ENCODE data around the gene MVD. TPM values are rescaled to one million over a fixed set of nuclear protein-coding genes. Genes with fewer than 3 reads are reported as not detected.

MVD gene
- total RNA-seq, 1 experiment from 2014 or later = 119 TPM

DNA sequence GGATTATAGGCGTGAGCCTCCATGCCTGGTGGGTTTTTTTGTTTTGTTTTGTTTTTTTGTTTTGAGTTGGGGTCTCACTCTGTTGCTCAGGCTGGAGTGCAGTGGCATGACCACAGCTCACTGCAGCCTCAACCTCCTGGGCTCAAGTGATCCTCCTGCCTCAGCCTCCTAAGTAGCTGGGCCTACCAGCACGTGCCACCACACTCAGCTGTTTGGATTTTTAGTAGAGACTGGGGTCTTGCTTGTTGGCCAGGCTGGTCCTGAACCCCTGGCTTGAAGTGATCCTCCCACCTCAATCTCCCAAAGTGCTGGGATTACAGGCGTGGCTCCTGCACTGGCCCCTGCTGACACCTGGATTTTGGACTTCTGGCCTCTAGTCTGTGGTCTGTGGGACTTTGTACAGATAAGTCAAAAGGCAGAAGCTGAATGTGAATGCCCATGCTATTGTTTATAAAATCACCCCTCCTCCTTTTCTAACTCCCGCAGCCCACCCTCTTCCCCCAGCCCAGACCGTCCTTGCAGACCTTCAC lies 17.7 kb upstream of the MVD start:
- no peaks in the 10 kb centered on the region for H3K27me3 ChIP-seq (ENCODE audit: insufficient read depth, low read length)
- no peak for TF ChIP-seq ZNF274 (IDR thresholded peaks at IDR 0.05; ENCODE audit: low read depth, low read length)
- TF ChIP-seq POLR2AphosphoS5 (IDR thresholded peaks at IDR 0.05; ENCODE audit: low read depth, low read length) = no peak
- ChIA-PET RAD21 (ENCODE audit: low non-redundant PET in 1 of 2, low total read pairs in 2 of 2, uncharacterized antibody in 2 of 2, unreplicated experiment in 2 of 2) (no interaction called here), CTCF (interaction anchor here (0.8 to 1.6 kb wide), 3 partner anchors 8 to 24 kb away, joined by 3 to 6 read pairs (median 3); no protein-coding TSS in a partner anchor), POLR2A (no interaction called here)
- no TSS peak for BruUV-seq (replicated peaks)
- H3K4me2 ChIP-seq (ENCODE audit: low read length) = no peak overlapping the region
- no peak overlapping the region for H2AFZ ChIP-seq (ENCODE audit: low read depth, low read length, poor library complexity, severe bottlenecking)
- H3K9me2 ChIP-seq (ENCODE audit: insufficient read depth) = no peaks in the 10 kb centered on the region
- ATAC-seq (no peak), DNase-seq (ENCODE audit: low read depth, low spot score) (no peak)
- H3K4me3 ChIP-seq (replicated peaks in 1 of 2; ENCODE audit: low read depth in 1 of 2, low read length in 2 of 2) = no peak overlapping the region
- no peak overlapping the region for H3K9ac ChIP-seq (ENCODE audit: low read length)
- H3K36me3 ChIP-seq (ENCODE audit: control insufficient read depth in 1 of 2, insufficient read depth in 2 of 2, low read length in 2 of 2) = no peaks in the 10 kb centered on the region
- H3K79me2 ChIP-seq (ENCODE audit: insufficient read depth, low read length) = no peaks in the 10 kb centered on the region
- H4K20me1 ChIP-seq (ENCODE audit: insufficient read depth) = no peaks in the 10 kb centered on the region
- no peak overlapping the region for H3K27ac ChIP-seq (ENCODE audit: low read depth, low read length)
- no peaks in the 10 kb centered on the region for H3K9me3 ChIP-seq (ENCODE audit: control insufficient read depth in 1 of 2, insufficient read depth in 1 of 2, low read depth in 1 of 2, low read length in 2 of 2)
- intact Hi-C loops (cut with micrococcal nuclease) = no loop called here
- H3K4me1 ChIP-seq (ENCODE audit: control insufficient read depth in 1 of 2, insufficient read depth in 2 of 2, low read length in 2 of 2) = peaks cover 8 to 20% of the 10 kb centered on the region in 2 experiments

DNA sequence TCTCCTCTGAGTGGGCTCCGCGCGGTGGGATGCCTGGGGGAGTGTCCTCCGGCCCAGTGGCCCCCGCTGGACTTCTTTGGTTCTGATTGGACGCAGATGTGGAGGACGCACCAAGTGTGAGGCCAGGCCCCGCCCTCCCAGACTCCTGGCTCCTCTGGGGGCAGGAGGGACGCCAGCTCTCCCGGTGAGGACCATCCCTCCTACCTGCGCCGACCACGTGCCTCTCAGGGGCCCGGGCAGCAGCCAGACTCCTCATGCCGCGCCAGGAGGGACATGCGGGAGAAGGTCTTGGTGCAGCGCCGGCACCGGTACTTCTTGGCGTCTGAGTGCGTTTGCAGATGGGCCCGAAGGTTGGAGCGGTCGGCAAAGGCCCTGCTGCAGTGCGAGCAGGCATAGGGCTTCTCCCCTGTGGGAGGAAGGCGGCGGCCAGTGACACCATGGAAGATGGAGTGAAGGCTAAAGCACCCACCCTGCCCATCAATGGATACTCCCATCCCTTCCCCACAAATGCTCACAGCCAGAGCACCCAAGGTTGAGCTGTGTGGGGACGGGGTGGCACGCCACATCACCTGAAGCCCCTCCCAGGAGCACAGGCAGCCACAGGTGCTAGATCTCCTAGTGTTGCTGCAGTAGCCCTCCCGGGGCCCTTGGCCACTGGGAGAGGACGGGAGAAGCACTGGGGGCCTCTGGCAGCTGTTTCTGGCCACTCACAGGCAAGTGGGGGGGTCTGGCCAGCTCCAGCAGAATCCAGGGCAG lies 15.5 kb upstream of the MVD start:
- Histone ChIP-seq H3K27me3 (ENCODE audit: insufficient read depth, low read length) (no peaks in the 10 kb centered on the region), H3K4me3 (replicated peaks in 1 of 2; ENCODE audit: low read depth in 1 of 2, low read length in 2 of 2) (no peak overlapping the region), H3K9me3 (ENCODE audit: control insufficient read depth in 1 of 2, insufficient read depth in 1 of 2, low read depth in 1 of 2, low read length in 2 of 2) (no peaks in the 10 kb centered on the region), H3K9ac (ENCODE audit: low read length) (no peak overlapping the region), H3K36me3 (ENCODE audit: control insufficient read depth in 1 of 2, insufficient read depth in 2 of 2, low read length in 2 of 2) (no peaks in the 10 kb centered on the region), H3K4me1 (ENCODE audit: control insufficient read depth in 1 of 2, insufficient read depth in 2 of 2, low read length in 2 of 2) (peaks cover 0 to 11% of the 10 kb centered on the region in 2 experiments; a peak in 2 of 4 replicates), H3K9me2 (ENCODE audit: insufficient read depth) (no peaks in the 10 kb centered on the region), H2AFZ (ENCODE audit: low read depth, low read length, poor library complexity, severe bottlenecking) (no peak overlapping the region), H3K27ac (ENCODE audit: low read depth, low read length) (no peak overlapping the region), H3K79me2 (ENCODE audit: insufficient read depth, low read length) (no peaks in the 10 kb centered on the region), H4K20me1 (ENCODE audit: insufficient read depth) (no peaks in the 10 kb centered on the region), H3K4me2 (ENCODE audit: low read length) (no peak overlapping the region)
- no peak for DNase-seq (ENCODE audit: low read depth, low spot score)
- intact Hi-C loops (cut with micrococcal nuclease) = no loop called here
- ChIA-PET POLR2A (no interaction called here), RAD21 (ENCODE audit: low non-redundant PET in 1 of 2, low total read pairs in 2 of 2, uncharacterized antibody in 2 of 2, unreplicated experiment in 2 of 2) (no interaction called here), CTCF (no interaction called here)
- BruUV-seq (replicated peaks) = no TSS peak
- ATAC-seq = no peak
- no peak for TF ChIP-seq RAD21 (IDR thresholded peaks at IDR 0.05; ENCODE audit: low read depth)
- TF ChIP-seq SIN3A (IDR thresholded peaks at IDR 0.05; ENCODE audit: low read depth) = no peak
- no peak for TF ChIP-seq POLR2A (IDR thresholded peaks at IDR 0.05; ENCODE audit: borderline replicate concordance, extremely low read depth, insufficient read depth, insufficient read length)
- TF ChIP-seq, protein P1, sequence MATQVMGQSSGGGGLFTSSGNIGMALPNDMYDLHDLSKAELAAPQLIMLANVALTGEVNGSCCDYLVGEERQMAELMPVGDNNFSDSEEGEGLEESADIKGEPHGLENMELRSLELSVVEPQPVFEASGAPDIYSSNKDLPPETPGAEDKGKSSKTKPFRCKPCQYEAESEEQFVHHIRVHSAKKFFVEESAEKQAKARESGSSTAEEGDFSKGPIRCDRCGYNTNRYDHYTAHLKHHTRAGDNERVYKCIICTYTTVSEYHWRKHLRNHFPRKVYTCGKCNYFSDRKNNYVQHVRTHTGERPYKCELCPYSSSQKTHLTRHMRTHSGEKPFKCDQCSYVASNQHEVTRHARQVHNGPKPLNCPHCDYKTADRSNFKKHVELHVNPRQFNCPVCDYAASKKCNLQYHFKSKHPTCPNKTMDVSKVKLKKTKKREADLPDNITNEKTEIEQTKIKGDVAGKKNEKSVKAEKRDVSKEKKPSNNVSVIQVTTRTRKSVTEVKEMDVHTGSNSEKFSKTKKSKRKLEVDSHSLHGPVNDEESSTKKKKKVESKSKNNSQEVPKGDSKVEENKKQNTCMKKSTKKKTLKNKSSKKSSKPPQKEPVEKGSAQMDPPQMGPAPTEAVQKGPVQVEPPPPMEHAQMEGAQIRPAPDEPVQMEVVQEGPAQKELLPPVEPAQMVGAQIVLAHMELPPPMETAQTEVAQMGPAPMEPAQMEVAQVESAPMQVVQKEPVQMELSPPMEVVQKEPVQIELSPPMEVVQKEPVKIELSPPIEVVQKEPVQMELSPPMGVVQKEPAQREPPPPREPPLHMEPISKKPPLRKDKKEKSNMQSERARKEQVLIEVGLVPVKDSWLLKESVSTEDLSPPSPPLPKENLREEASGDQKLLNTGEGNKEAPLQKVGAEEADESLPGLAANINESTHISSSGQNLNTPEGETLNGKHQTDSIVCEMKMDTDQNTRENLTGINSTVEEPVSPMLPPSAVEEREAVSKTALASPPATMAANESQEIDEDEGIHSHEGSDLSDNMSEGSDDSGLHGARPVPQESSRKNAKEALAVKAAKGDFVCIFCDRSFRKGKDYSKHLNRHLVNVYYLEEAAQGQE (IDR thresholded peaks at IDR 0.05; ENCODE audit: low read depth) = no peak
- no peak for TF ChIP-seq EZH2phosphoT487 (IDR thresholded peaks at IDR 0.05; ENCODE audit: borderline replicate concordance)
- TF ChIP-seq, protein P2, sequence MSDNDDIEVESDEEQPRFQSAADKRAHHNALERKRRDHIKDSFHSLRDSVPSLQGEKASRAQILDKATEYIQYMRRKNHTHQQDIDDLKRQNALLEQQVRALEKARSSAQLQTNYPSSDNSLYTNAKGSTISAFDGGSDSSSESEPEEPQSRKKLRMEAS (IDR thresholded peaks at IDR 0.05) = no peak
- TF ChIP-seq EGR1 (IDR thresholded peaks at IDR 0.05; ENCODE audit: low read depth) = no peak
- TF ChIP-seq, protein P3, sequence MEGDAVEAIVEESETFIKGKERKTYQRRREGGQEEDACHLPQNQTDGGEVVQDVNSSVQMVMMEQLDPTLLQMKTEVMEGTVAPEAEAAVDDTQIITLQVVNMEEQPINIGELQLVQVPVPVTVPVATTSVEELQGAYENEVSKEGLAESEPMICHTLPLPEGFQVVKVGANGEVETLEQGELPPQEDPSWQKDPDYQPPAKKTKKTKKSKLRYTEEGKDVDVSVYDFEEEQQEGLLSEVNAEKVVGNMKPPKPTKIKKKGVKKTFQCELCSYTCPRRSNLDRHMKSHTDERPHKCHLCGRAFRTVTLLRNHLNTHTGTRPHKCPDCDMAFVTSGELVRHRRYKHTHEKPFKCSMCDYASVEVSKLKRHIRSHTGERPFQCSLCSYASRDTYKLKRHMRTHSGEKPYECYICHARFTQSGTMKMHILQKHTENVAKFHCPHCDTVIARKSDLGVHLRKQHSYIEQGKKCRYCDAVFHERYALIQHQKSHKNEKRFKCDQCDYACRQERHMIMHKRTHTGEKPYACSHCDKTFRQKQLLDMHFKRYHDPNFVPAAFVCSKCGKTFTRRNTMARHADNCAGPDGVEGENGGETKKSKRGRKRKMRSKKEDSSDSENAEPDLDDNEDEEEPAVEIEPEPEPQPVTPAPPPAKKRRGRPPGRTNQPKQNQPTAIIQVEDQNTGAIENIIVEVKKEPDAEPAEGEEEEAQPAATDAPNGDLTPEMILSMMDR (IDR thresholded peaks at IDR 0.05 in 2 of 3, conservative IDR thresholded peaks at IDR 0.05 in 1 of 3; ENCODE audit: borderline replicate concordance in 1 of 3, insufficient read depth in 1 of 3, low read depth in 2 of 3, low read length in 2 of 3) = no peak
- no peak for TF ChIP-seq JUND (IDR thresholded peaks at IDR 0.05)
